GM23248 (cell line): Measurements from ENCODE around the gene CNTN6. TPM values are rescaled to one million over a fixed set of nuclear protein-coding genes. Genes with fewer than 3 reads are reported as not detected.
A peak's percentile ranks its signal among the peaks of the same experiment; 100 is the strongest.

Experiments
- DNase-seq: peaks from one replicate; pipeline ENCODE4 v3.0.0-alpha.2; 2015
- H2AFZ ChIP-seq: fragments of 200-600 bp; sonication (generic); 2 replicates; pipeline ENCODE4 v1.6.1; 2016; ENCODE audit warnings: antibody characterized with exemption
- H3F3A ChIP-seq: fragments of 200-600 bp; sonication (generic); 2 replicates; pipeline ENCODE4 v1.6.1; 2016; ENCODE audit warnings: mild to moderate bottlenecking, antibody characterized with exemption, mixed run types; ENCODE audit not compliant: insufficient read depth
- H3K27ac ChIP-seq: fragments of 200-600 bp; sonication (generic); 2 replicates; pipeline ENCODE4 v1.5.1; 2016; ENCODE audit warnings: mild to moderate bottlenecking
- H3K27me3 ChIP-seq: fragments of 200-600 bp; sonication (generic); replicated peaks from 2 replicates; pipeline ENCODE4 v1.6.1; 2016; ENCODE audit warnings: mild to moderate bottlenecking; ENCODE audit not compliant: insufficient read depth
- H3K36me3 ChIP-seq: fragments of 200-600 bp; sonication (generic); 2 replicates; pipeline ENCODE4 v1.6.1; 2016; ENCODE audit warnings: low read depth, mild to moderate bottlenecking
- H3K4me1 ChIP-seq: fragments of 200-600 bp; sonication (generic); 2 replicates; pipeline ENCODE4 v1.6.1; 2016; ENCODE audit warnings: mild to moderate bottlenecking; ENCODE audit not compliant: insufficient read depth
- H3K4me2 ChIP-seq: fragments of 200-600 bp; sonication (generic); one replicate; pipeline ENCODE4 v1.6.1; 2016; ENCODE audit warnings: mild to moderate bottlenecking; ENCODE audit not compliant: unreplicated experiment
- H3K4me3 ChIP-seq: fragments of 200-600 bp; sonication (generic); 2 replicates; pipeline ENCODE4 v1.5.1; 2016; ENCODE audit warnings: mild to moderate bottlenecking
- H3K79me2 ChIP-seq: fragments of 200-600 bp; sonication (generic); 2 replicates; pipeline ENCODE4 v1.6.1; 2016; ENCODE audit warnings: mild to moderate bottlenecking; ENCODE audit not compliant: insufficient read depth
- H3K9ac ChIP-seq: fragments of 200-600 bp; sonication (generic); 2 replicates; pipeline ENCODE4 v1.6.1; 2016; ENCODE audit warnings: mild to moderate bottlenecking
- H3K9me2 ChIP-seq: fragments of 200-600 bp; sonication (generic); 2 replicates; pipeline ENCODE4 v1.6.1; 2016; ENCODE audit warnings: mixed run types, mild to moderate bottlenecking, moderate library complexity; ENCODE audit not compliant: insufficient read depth
- H3K9me3 ChIP-seq: fragments of 200-600 bp; sonication (generic); one replicate; pipeline ENCODE4 v1.6.1; 2017; ENCODE audit warnings: low read depth
- H4K20me1 ChIP-seq: fragments of 200-600 bp; sonication (generic); 2 replicates; pipeline ENCODE4 v1.6.0; 2016; ENCODE audit not compliant: insufficient read depth
- EZH2 ChIP-seq: fragments of 200-600 bp; sonication (generic); IDR thresholded peaks from 2 replicates; pipeline ENCODE4 v1.6.1; 2018; ENCODE audit warnings: antibody characterized with exemption, mild to moderate bottlenecking; ENCODE audit not compliant: insufficient read depth, poor library complexity, severe bottlenecking
- EZH2phosphoT487 ChIP-seq: fragments of 200-600 bp; sonication (generic); IDR thresholded peaks from 2 replicates; pipeline ENCODE4 v1.6.1; 2018; ENCODE audit warnings: antibody characterized with exemption, moderate library complexity, mild to moderate bottlenecking, low read depth; ENCODE audit not compliant: insufficient read depth
- WGBS, 2 experiments: methylation state at CpG; one replicate each; pipeline ENCODE4 v1.1.6; 2015 to 2017; ENCODE audit warnings: low lambda C conversion rate in 2 of 2, low coverage in 1 of 2; ENCODE audit errors: missing lambda C conversion rate in 2 of 2; 5-methylcytosine and 5-hydroxymethylcytosine counted together
- in situ Hi-C: fragments of 300-500 bp; cut with MboI; formaldehyde crosslinking; loops from 2 replicates; pipeline ENCODE4 v1.15.0; 2020
- polyA plus RNA-seq: library from polyadenylated mRNA; unstranded; fragments of >200 nt; fragmentation: Nextera tagmentation; extraction: Ambion mirVana; gene quantifications from 2 replicates; pipeline ENCODE4 v1.2.1, GENCODE V29; 2016
- total RNA-seq: library from RNA; depleted of rRNA; stranded (reverse); fragments of >200 nt; shearing (Covaris generic); gene quantifications from 2 replicates; pipeline ENCODE4 v1.2.3, GENCODE V29; 2014

The CNTN6 gene
- total and polyA plus RNA-seq, 2 experiments from 2014 or later, result not detected

GRCh38 chr3:1117843-1118473 lies 25.1 kb downstream of the CNTN6 start:
- H3K4me1 ChIP-seq, result no peaks in the 10 kb centered on the region
- H3K4me3 ChIP-seq, result no peak overlapping the region
- H3K79me2 ChIP-seq, result no peaks in the 10 kb centered on the region
- H3K9me3 ChIP-seq, result no peaks in the 10 kb centered on the region
- DNase-seq, result peak; percentile 2
- H3F3A ChIP-seq, result no peaks in the 10 kb centered on the region
- no peaks in the 10 kb centered on the region for H3K27me3 ChIP-seq
- no peak overlapping the region for H3K27ac ChIP-seq
- in situ Hi-C loops, result no loop called here
- H3K9ac ChIP-seq, result no peak overlapping the region
- no peaks in the 10 kb centered on the region for H3K36me3 ChIP-seq
- H3K4me2 ChIP-seq, result no peak overlapping the region
- no peak overlapping the region for H2AFZ ChIP-seq
- TF ChIP-seq EZH2phosphoT487 (no peak), EZH2 (no peak)
- H4K20me1 ChIP-seq, result no peaks in the 10 kb centered on the region
- 73 to 79% methylated on average over 8 of the region's 8 CpGs for WGBS, 2 experiments
- no peaks in the 10 kb centered on the region for H3K9me2 ChIP-seq

GRCh38 chr3:1131166-1131565 lies 38.3 kb downstream of the CNTN6 start:
- Histone ChIP-seq H3K9ac (no peak overlapping the region), H3K9me2 (no peaks in the 10 kb centered on the region), H3K9me3 (no peaks in the 10 kb centered on the region), H2AFZ (no peak overlapping the region), H3K4me2 (no peak overlapping the region), H3K4me3 (no peak overlapping the region), H3K36me3 (no peaks in the 10 kb centered on the region), H4K20me1 (no peaks in the 10 kb centered on the region), H3K79me2 (no peaks in the 10 kb centered on the region), H3F3A (no peaks in the 10 kb centered on the region), H3K27me3 (no peaks in the 10 kb centered on the region), H3K4me1 (no peaks in the 10 kb centered on the region), H3K27ac (no peak overlapping the region)
- 17 to 25% methylated on average over 1 of the region's 1 CpG for WGBS, 2 experiments
- in situ Hi-C loops, result no loop called here
- no peak for DNase-seq
- TF ChIP-seq EZH2 (no peak), EZH2phosphoT487 (no peak)

- WGBS, 2 experiments, result 33 to 34% methylated on average over 2 of the region's 2 CpGs
- TF ChIP-seq EZH2phosphoT487, result no peak
These were observed 42.4 kb downstream of the CNTN6 start for GRCh38 chr3:1135194-1135593.

GRCh38 chr3:1138036-1138435 lies 45.2 kb downstream of the CNTN6 start:
- no peak overlapping the region for H2AFZ ChIP-seq
- no peaks in the 10 kb centered on the region for H3K36me3 ChIP-seq
- no peaks in the 10 kb centered on the region for H3F3A ChIP-seq
- no peaks in the 10 kb centered on the region for H3K27me3 ChIP-seq
- WGBS, 2 experiments, result 89 to 98% methylated on average over 2 of the region's 2 CpGs
- H3K9me2 ChIP-seq, result no peaks in the 10 kb centered on the region
- no peak overlapping the region for H3K4me3 ChIP-seq
- no peak overlapping the region for H3K27ac ChIP-seq
- H3K4me1 ChIP-seq, result no peaks in the 10 kb centered on the region
- no peak overlapping the region for H3K9ac ChIP-seq
- no peak for TF ChIP-seq EZH2
- TF ChIP-seq EZH2phosphoT487, result no peak
- H4K20me1 ChIP-seq, result no peaks in the 10 kb centered on the region
- no peaks in the 10 kb centered on the region for H3K9me3 ChIP-seq
- no peaks in the 10 kb centered on the region for H3K79me2 ChIP-seq
- no peak for DNase-seq
- in situ Hi-C loops, result no loop called here
- no peak overlapping the region for H3K4me2 ChIP-seq

More at GRCh38 chr3:1135194-1135593, 42.4 kb downstream of the CNTN6 start:
- no peak overlapping the region for H3K9ac ChIP-seq
- H3K36me3 ChIP-seq, result no peaks in the 10 kb centered on the region
- H3K27me3 ChIP-seq, result no peaks in the 10 kb centered on the region
- H3K4me1 ChIP-seq, result no peaks in the 10 kb centered on the region
- H3K27ac ChIP-seq, result no peak overlapping the region
- no peaks in the 10 kb centered on the region for H3K79me2 ChIP-seq
- no peak overlapping the region for H2AFZ ChIP-seq
- no peak for DNase-seq
- no peaks in the 10 kb centered on the region for H4K20me1 ChIP-seq
- in situ Hi-C loops, result no loop called here
- no peaks in the 10 kb centered on the region for H3K9me2 ChIP-seq
- no peaks in the 10 kb centered on the region for H3F3A ChIP-seq
- H3K4me3 ChIP-seq, result no peak overlapping the region
- H3K4me2 ChIP-seq, result no peak overlapping the region
- H3K9me3 ChIP-seq, result no peaks in the 10 kb centered on the region

- no peak for TF ChIP-seq EZH2phosphoT487
- TF ChIP-seq EZH2, result no peak
- no peaks in the 10 kb centered on the region for H3K79me2 ChIP-seq
- no peaks in the 10 kb centered on the region for H3K27me3 ChIP-seq
- H3K4me3 ChIP-seq, result no peak overlapping the region
- no peaks in the 10 kb centered on the region for H3K9me3 ChIP-seq
- no peaks in the 10 kb centered on the region for H3K36me3 ChIP-seq
- no peaks in the 10 kb centered on the region for H3F3A ChIP-seq
- H2AFZ ChIP-seq, result no peak overlapping the region
- DNase-seq, result peak; percentile 19
- no peaks in the 10 kb centered on the region for H3K4me1 ChIP-seq
- H4K20me1 ChIP-seq, result no peaks in the 10 kb centered on the region
- no peak overlapping the region for H3K9ac ChIP-seq
- no peak overlapping the region for H3K4me2 ChIP-seq
- in situ Hi-C loops, result no loop called here
- no peak overlapping the region for H3K27ac ChIP-seq
- H3K9me2 ChIP-seq, result no peaks in the 10 kb centered on the region
- WGBS, 2 experiments, result 0% methylated on average over 1 of the region's 1 CpG
These were observed 46.2 kb downstream of the CNTN6 start for GRCh38 chr3:1139071-1139470.
